Hepatocyte (in vitro differentiated cells): ENCODE measurements around the gene FADS1.

Experiments used
- EZH2 ChIP-seq: fragments of 200-600 bp; sonication (generic); IDR thresholded peaks from 2 replicates; pipeline ENCODE4 v1.6.1; 2016; ENCODE audit warnings: antibody characterized with exemption, mild to moderate bottlenecking, borderline replicate concordance
- EZH2phosphoT487 ChIP-seq: fragments of 200-600 bp; sonication (generic); IDR thresholded peaks from one replicate; pipeline ENCODE4 v1.6.1; 2018; ENCODE audit warnings: antibody characterized with exemption, mild to moderate bottlenecking, low read depth, moderate library complexity; ENCODE audit not compliant: unreplicated experiment, severe bottlenecking
- TF ChIP-seq, protein P1 (sequence below): fragments of 200-600 bp; sonication (generic); IDR thresholded peaks from 2 replicates; pipeline ENCODE4 v1.5.1; 2016; ENCODE audit warnings: antibody characterized with exemption, mild to moderate bottlenecking; ENCODE audit not compliant: poor library complexity

DNA sequence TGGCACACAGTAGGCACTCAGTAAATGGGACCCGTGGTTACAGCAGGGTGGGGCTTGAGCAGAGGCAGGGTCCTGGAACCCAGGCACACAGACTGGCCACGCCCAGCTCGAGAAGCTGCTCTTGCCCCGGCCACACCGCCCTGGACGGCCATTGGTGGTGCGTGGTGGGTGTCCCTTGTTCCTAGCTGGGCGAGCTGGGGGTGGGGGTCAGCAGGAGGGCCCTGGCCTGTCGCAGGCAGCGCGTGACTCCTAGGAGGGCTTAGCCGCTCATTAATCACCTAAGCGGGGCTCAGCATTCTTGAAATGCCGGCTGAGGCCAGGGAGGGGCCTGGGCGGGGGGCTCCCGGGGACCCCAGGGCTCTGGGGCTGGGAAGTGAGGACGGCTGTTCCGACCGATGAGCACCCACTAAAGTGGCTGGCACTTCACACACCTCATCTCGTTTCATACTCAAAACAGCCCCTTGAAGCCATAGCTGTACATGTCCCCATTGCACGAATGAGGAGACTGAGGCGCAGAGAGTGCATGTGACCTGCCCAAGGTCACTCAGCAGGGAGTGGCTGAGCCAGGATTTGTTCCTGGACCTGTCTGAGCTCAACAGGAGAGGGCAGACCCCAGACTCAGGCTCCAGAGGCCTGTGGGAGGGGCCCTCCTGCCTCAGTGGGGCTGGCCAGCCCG lies 52.7 kb downstream of the FADS1 start:
- TF ChIP-seq, protein P1, sequence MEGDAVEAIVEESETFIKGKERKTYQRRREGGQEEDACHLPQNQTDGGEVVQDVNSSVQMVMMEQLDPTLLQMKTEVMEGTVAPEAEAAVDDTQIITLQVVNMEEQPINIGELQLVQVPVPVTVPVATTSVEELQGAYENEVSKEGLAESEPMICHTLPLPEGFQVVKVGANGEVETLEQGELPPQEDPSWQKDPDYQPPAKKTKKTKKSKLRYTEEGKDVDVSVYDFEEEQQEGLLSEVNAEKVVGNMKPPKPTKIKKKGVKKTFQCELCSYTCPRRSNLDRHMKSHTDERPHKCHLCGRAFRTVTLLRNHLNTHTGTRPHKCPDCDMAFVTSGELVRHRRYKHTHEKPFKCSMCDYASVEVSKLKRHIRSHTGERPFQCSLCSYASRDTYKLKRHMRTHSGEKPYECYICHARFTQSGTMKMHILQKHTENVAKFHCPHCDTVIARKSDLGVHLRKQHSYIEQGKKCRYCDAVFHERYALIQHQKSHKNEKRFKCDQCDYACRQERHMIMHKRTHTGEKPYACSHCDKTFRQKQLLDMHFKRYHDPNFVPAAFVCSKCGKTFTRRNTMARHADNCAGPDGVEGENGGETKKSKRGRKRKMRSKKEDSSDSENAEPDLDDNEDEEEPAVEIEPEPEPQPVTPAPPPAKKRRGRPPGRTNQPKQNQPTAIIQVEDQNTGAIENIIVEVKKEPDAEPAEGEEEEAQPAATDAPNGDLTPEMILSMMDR, result no peak
- TF ChIP-seq EZH2 (no peak), EZH2phosphoT487 (no peak)
